ENCODE results near the gene MPDZ.

MPDZ gene

DNA sequence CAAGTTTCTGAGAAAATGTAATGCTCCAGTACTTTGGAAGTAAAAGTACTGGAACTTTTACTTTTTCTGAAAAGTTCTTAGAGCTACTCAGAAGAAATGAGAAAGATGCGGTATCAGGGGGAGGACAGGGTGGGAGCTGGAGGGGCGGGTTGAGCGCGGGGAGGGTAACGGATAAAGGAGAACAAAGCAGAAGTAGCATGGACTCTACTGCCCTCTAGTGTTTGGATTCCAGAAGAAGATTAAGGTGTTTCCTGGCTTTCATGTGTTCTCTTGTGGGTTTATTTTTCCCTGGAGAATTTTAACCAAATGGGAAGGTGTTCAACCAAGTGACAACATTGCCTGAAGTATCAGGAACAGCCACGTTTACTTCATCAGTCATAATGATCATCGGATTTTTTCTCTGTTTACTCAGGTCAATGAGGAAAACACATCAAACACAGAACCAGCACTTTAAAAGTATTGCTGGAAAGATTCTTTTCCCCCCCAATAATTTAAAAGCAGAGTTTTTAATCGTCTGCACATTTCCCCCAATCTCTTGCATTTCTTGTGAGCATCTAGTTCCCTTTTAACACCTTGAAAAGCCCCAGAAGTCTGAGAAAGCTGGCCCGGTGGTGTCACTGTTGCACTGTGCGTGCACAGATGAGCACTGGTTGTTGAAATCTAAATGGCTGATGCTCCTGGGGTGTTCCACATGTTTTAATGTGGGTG, 190.6 kb downstream of the MPDZ start:
- H3K27ac ChIP-seq, result no peak overlapping the region
- H3K4me1 ChIP-seq (ENCODE audit: low read depth, poor library complexity, severe bottlenecking), result no peaks in the 10 kb centered on the region
- no peak overlapping the region for H3K4me3 ChIP-seq (IDR thresholded peaks at IDR 0.05; ENCODE audit: insufficient read depth, low read depth, low read length)
- H2AFZ ChIP-seq (ENCODE audit: low read depth), result peak overlapping the region; percentile 25; the same call in 1 of the 2 replicates
- H3K79me2 ChIP-seq (ENCODE audit: insufficient read depth, low read depth), result no peaks in the 10 kb centered on the region
- no peaks in the 10 kb centered on the region for H3K27me3 ChIP-seq (ENCODE audit: insufficient read depth, low read depth)
- H3K9ac ChIP-seq, result no peak overlapping the region
- H3K4me2 ChIP-seq, result peak overlapping the region; percentile 5; the same call in 1 of the 2 replicates
- no peaks in the 10 kb centered on the region for H3K36me3 ChIP-seq (ENCODE audit: insufficient read depth)
- H4K20me1 ChIP-seq (ENCODE audit: insufficient read depth), result no peaks in the 10 kb centered on the region
- TF ChIP-seq, protein P1, sequence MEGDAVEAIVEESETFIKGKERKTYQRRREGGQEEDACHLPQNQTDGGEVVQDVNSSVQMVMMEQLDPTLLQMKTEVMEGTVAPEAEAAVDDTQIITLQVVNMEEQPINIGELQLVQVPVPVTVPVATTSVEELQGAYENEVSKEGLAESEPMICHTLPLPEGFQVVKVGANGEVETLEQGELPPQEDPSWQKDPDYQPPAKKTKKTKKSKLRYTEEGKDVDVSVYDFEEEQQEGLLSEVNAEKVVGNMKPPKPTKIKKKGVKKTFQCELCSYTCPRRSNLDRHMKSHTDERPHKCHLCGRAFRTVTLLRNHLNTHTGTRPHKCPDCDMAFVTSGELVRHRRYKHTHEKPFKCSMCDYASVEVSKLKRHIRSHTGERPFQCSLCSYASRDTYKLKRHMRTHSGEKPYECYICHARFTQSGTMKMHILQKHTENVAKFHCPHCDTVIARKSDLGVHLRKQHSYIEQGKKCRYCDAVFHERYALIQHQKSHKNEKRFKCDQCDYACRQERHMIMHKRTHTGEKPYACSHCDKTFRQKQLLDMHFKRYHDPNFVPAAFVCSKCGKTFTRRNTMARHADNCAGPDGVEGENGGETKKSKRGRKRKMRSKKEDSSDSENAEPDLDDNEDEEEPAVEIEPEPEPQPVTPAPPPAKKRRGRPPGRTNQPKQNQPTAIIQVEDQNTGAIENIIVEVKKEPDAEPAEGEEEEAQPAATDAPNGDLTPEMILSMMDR (conservative IDR thresholded peaks at IDR 0.05; ENCODE audit: low read depth, low read length), result peak; percentile 88

DNA sequence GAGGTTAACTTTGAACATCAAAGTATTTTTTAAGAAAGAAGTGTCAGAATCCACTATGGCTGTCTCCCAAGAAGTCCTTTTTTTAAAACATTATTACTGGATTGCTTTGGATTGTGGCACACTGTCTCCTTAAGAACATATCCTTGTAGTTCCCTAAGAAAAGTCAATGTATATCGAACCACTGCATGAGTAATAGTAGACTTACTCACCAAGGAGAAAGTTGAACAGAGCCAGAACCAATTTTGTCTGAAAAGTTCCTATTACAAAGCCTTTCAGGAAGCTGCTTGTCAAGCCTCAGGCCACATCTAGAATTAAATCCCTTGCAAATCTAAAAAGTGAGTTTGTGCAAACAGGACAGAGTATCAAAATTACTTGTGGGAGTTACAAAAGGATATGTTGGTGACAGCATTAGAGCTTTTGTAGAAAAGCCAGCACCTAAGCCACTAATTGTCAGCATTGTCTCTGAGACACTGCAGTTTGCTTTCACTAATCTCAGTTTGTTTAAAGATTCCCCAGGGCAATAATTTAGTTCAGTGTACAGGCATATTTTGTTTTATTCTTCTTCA, 195.4 kb downstream of the MPDZ start:
- Histone ChIP-seq H3K36me3 (ENCODE audit: insufficient read depth) (no peaks in the 10 kb centered on the region), H3K9ac (no peak overlapping the region), H3K4me2 (no peak overlapping the region), H3K79me2 (ENCODE audit: insufficient read depth, low read depth) (no peaks in the 10 kb centered on the region), H3K4me1 (ENCODE audit: low read depth, poor library complexity, severe bottlenecking) (no peaks in the 10 kb centered on the region), H3K27me3 (ENCODE audit: insufficient read depth, low read depth) (no peaks in the 10 kb centered on the region), H4K20me1 (ENCODE audit: insufficient read depth) (no peaks in the 10 kb centered on the region), H3K4me3 (IDR thresholded peaks at IDR 0.05; ENCODE audit: insufficient read depth, low read depth, low read length) (no peak overlapping the region), H3K27ac (no peak overlapping the region), H2AFZ (ENCODE audit: low read depth) (no peak overlapping the region)
- TF ChIP-seq, protein P1 (conservative IDR thresholded peaks at IDR 0.05; ENCODE audit: low read depth, low read length), result no peak

GRCh38 chr9:13083366-13083765, 196.1 kb downstream of the MPDZ start:
- Histone ChIP-seq H3K79me2 (ENCODE audit: insufficient read depth, low read depth) (no peaks in the 10 kb centered on the region), H3K4me2 (no peak overlapping the region), H3K27me3 (ENCODE audit: insufficient read depth, low read depth) (no peaks in the 10 kb centered on the region), H3K9ac (no peak overlapping the region), H4K20me1 (ENCODE audit: insufficient read depth) (no peaks in the 10 kb centered on the region), H3K4me3 (IDR thresholded peaks at IDR 0.05; ENCODE audit: insufficient read depth, low read depth, low read length) (no peak overlapping the region), H2AFZ (ENCODE audit: low read depth) (no peak overlapping the region), H3K4me1 (ENCODE audit: low read depth, poor library complexity, severe bottlenecking) (no peaks in the 10 kb centered on the region), H3K36me3 (ENCODE audit: insufficient read depth) (no peaks in the 10 kb centered on the region), H3K27ac (no peak overlapping the region)
- TF ChIP-seq, protein P1 (conservative IDR thresholded peaks at IDR 0.05; ENCODE audit: low read depth, low read length), result no peak

DNA sequence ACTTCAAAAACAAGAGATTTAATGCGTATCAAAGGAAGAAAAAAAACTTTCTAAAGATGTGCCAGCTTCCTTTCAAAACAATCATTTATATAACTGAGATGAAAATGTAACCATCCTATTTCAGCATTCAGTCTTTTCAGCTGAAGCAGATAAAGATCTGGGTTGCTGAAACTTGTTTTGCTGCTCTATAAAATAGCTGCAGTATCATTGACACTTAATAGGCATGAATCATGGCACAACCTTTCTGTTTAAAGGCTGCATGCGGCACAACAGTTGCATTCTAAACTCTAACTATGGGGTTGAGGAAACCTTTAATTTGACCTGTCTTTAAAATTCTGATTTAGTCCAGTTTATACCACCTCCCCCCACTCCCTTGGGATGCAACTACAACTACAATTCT, 196.7 kb downstream of the MPDZ start:
- Histone ChIP-seq H2AFZ (ENCODE audit: low read depth) (no peak overlapping the region), H3K4me3 (IDR thresholded peaks at IDR 0.05; ENCODE audit: insufficient read depth, low read depth, low read length) (no peak overlapping the region), H3K79me2 (ENCODE audit: insufficient read depth, low read depth) (no peaks in the 10 kb centered on the region), H3K9ac (no peak overlapping the region), H4K20me1 (ENCODE audit: insufficient read depth) (no peaks in the 10 kb centered on the region), H3K27me3 (ENCODE audit: insufficient read depth, low read depth) (no peaks in the 10 kb centered on the region), H3K27ac (no peak overlapping the region), H3K4me1 (ENCODE audit: low read depth, poor library complexity, severe bottlenecking) (no peaks in the 10 kb centered on the region), H3K36me3 (ENCODE audit: insufficient read depth) (no peaks in the 10 kb centered on the region), H3K4me2 (no peak overlapping the region)
- TF ChIP-seq, protein P1 (conservative IDR thresholded peaks at IDR 0.05; ENCODE audit: low read depth, low read length), result no peak
